Putamen (tissue), 1 donor: ENCODE data around the gene TPRG1.

Experiments used
- DNase-seq: peaks from one replicate; pipeline ENCODE4 v3.0.0-alpha.2; 2016; ENCODE audit warnings: low spot score

Gene TPRG1

DNA sequence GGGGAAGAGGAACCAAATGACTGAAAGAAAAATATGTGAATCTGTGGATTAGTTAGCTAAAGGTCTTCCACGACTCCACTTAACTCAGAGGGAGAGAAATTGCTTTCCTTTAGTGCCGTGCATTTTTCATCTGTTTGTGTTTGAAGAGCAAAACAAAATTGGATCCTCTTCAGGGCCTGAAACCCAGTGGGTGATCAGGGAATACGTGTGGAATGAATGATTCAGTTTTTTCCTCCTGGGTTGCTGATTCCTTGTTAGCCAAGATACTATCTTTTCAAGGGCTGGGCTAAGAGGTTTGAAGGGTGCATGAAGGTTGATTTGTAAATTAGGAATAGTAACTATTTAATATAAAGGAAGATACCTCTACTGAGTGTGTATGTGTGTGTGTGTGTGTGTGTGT is 61.0 kb downstream of the TPRG1 start:
- DNase-seq = no peak

DNA sequence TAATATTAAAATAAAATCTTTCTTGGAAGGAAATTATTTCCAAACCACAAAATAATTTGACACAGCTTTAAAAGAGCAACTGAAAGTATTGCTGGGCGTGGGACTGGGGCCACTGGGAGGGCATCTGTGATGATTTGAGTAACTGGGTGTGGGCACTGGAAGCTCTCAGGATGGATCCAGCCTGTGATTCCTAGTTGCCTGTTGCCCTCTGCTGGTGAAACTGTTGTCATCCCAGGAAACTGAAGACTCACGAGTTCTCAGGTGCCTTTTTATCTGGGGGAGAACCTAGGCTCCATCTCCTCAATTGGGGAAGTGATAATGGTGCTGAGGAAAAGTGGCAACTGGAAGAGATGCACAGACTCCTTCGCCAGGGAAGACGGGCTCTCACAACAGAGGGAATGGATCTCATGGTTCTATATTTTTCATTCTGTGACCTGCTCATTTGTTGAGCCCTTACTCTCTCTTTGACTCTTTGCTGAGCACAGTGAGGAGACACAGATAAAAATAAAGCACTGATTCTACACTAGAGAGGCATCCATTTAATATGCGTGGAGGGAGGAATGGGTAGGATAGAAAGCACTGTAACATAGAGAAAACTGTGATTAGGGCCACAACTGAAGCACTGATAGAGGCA is 61.6 kb downstream of the TPRG1 start:
- peak; percentile 15 for DNase-seq

DNA sequence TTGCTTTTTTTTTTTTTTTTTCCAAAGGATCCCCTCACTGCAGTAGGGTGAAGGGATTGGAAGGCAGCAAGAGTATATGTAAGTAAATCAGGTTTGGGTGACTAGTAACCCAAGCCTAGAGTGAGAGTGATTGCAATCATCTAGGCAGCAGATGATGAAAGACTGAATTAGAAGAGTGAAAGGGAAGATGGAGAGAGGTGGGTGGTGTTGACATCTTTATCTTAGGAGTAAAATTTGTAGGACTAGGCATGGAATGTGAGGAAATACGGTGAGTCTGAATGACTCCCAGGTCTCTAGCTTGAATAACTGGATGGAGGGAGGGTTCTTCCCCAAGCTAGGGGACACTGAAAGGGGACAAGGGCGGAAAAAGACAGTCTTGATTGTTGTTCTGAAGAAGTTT is 63.4 kb downstream of the TPRG1 start:
- DNase-seq = no peak

DNA sequence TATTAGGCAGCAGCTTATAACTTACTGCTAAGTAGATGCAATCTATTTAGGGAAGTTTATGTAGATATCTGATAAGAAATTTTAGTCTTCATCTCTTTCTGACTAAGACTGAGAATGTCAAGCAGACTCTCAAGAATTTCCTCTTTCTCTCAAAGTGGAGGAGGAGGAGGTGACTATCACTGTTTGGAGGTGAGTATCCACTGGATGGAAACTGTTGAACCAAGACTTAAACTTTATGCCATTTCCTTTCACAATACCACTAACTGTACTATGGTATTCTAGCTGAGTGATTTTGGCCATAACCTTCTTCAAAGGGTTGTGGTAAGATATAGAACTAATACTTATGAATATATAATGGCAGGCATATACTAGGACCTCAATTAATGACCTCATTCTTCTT is 64.6 kb downstream of the TPRG1 start:
- no peak for DNase-seq

DNA sequence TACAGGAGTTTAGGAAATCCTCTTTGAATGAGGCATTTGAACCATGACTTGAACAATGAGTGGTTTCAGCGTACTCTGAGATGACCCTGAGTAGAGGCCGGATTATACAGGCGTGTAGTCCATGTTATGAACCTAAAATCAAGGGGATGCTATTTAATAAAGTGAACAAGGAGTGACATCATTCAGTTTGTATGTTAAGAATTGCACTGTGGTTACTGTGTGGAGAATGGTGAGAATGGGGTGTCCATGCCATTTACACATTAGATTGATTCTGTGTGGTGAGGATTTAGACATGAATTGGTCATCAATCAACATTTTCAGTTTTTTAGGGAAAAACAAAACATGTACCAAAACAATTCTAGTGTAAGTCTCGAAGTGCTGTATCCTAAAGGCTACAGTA is 65.8 kb downstream of the TPRG1 start:
- no peak for DNase-seq

DNA sequence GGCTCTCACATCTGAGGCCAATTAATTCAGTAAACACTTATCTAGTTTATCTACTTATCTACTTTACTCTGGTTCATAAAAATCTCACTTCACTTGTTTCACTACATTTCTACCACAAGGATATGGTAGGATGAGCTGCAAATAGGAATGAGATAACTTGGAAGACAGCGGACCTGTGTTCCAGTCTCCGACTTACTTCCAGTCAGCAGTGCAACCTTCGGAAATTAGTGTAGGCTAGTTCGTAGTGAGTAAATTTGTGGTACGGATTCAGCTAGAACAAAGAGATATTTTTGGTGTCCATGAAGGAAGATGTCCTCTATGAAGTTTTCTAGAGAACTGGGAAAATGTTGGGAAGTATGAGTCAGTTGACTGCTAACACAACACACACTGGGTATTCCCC is 66.3 kb downstream of the TPRG1 start:
- no peak for DNase-seq

DNA sequence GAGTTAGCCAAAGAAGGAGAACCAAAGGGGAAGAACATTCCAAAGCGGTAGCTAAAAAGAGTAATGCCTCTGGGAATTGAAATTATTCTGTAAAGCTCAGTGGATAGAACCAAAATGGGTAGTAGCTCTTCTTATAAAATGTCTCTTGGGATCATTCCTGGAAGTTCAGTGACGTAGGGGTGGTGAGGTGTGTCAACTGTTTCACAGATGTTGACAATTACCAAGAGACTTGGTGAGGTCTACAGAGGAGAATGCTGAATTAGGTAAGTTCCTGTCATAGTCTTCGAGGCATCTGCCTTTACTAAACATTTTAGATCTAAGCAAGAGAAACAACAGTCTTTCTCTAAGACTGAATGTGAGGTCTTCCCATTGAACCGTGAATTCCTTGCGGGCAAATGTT is 67.8 kb downstream of the TPRG1 start:
- no peak for DNase-seq

DNA sequence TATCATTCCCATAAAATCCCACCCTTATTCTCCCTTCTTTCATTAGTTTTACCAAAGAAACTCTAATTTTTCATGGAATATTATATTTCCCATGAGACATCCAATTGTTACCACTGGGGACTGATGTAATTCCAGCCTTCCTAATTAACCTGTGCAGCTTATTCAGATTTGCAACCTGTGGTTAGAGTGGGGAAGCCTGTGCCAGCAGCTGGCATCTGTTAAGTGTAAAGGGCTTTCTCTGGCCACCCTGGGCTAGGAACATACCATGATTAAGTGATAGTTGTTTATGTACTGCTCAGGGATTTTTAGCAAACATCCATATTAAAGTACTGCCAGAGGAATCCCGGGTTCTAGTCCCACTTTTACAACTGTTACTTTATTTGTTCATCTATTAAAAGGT is 78.2 kb downstream of the TPRG1 start:
- no peak for DNase-seq

DNA sequence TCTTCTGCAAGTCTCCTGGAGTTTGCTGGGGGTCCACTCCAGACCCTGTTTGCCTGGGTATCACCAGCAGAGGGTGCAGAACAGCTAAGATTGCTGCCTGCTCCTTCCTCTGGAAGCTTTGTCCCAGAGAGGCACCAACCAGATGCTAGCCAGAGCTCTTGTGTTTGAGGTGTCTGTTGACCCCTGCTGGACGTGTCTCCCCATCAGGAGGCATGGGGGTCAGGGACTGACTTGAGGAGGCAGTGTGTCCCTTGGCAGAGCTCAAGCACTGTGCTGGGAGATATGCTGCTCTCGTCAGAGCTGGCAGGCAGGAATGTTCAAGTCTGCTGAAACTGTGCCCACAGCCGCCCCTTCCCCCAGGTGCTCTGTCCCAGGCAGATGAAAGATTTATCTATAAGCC is 86.5 kb downstream of the TPRG1 start:
- no peak for DNase-seq

DNA sequence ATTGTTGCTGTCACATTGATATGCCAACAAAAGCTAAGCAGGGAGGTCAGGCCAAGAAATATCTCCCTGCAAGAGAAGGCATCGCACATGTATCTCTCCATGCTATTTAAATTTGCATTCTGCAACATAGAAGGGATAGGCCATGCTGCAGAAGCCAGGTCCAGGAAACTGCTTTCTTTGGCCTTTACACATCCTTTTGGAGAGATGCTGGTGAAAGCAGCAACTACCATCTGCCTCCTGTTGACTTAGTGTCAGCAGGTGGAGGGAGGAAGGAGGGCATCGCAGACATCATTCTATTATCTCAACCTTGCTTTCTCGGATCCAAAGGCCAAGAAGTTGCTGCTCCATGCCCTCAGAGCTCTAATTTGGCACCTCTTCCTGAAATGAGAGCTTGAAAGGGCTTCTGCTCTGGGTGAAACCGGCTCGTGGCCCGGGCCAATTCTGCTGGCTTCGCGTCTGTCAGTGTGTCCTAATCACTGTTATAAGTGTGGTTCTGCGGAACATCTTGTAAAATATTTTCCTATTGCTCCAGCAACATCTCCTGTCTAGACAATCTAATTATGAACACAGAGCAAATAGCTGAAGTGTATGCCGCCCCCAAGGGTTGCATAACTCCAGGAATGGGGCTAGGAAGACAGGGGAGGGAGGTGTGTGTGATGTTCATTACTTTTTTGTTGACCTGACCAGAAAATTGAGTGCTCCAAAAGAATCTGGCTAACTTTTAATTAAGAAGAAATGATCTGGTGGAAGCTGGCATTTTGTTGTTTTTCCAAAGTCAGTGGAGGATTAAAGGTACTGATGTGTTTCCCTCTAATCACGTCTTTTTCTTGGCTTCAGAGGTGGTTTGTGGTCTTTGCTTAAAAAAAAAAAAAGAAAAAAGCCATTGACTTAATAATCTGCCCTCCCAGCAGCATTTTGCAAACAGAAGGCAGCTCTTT is 89.1 kb downstream of the TPRG1 start:
- DNase-seq = no peak

DNA sequence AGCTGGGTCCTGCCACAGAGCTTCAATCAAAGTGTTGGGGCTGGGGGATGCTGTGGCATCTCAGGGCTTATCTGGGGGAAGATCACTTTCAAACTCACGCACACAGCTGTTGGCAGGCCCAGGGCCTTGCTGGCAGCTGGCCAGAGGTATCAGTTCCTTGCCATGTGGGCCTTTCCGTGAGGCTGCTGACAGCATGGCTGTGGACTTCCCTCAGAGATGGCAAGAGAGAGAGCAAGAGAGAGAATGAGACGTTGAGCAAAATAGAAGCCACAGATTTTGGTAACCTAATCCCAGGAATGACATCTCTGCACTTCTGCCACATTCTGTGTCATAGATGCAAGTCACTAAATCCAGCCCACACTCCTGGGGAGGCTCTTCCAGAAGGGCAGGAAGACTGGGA is 91.0 kb downstream of the TPRG1 start:
- no peak for DNase-seq

DNA sequence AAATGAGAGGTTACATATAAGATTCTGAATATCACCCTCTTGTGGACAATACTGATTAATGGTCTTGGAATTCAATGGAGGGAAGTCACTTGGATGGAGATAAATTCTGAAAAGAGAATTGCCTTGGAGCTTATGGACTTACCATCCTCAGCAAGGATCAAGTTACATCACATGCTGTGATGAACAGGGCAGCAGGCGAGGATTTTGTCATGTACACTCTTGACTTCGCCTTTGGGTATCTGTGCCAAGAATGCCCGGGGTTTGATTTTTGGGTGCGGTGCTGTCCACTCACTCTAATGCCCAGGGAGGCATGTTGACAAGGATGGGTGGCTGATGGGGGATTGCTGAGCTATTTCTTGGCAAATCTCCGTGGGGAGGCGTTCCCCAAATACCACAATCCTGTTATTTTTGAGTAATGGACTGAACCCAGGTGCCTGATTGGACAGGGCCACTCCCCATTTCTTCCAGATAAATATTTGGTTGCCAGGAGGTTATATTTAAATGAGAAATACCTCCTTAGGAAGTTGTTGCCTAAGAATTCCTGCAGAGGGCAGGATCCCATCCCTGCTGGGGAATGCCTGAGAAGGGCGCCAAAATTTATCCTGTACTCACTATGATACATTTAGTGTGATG is 96.3 kb downstream of the TPRG1 start:
- no peak for DNase-seq

DNA sequence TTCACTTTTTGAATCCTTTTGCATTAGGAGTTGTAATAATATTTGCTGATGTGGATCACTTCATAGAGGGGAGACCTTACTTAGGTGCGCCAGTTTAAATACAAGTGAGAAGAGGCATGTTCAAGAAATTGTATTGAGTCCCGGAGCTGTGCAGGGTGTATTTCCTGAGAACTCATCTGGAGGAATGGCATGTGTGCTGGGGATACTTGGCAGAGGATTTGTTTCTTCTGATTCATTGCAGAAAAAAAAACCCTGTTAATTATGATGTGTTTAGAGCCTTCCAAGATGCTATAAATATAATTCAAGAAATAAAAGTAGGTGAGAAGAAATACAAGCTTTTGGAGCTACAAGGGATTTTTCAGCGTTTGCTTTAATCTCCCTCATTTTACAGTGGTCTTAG is 97.6 kb downstream of the TPRG1 start:
- no peak for DNase-seq

DNA sequence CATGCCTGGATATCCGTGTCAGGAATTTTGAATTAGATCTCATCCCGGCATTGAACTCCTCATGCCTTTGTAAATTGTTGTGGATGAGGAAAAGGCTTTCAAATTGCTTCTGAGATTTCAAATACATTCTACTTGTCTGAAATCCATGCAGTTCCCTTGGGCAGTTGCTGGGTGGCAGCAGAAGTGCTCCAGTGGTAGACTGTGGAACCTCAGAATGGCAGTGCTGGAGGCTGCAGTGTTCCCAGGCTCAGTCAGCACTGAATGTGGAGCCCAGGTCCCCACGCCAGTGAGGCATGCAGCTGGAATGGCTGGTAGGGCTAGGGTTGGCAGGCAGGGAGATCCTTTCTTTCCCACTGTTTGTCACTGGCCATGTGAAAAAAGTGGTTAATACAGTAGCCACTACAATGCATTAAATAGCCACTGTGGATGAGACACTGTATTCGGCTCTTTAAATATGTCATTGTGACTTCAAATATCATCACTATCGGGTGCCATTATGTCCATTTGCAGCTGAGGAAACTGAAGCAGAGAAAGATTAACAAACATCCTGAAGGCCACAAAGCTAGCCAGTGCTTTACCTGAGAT is 98.6 kb downstream of the TPRG1 start:
- peak; percentile 16 for DNase-seq

DNA sequence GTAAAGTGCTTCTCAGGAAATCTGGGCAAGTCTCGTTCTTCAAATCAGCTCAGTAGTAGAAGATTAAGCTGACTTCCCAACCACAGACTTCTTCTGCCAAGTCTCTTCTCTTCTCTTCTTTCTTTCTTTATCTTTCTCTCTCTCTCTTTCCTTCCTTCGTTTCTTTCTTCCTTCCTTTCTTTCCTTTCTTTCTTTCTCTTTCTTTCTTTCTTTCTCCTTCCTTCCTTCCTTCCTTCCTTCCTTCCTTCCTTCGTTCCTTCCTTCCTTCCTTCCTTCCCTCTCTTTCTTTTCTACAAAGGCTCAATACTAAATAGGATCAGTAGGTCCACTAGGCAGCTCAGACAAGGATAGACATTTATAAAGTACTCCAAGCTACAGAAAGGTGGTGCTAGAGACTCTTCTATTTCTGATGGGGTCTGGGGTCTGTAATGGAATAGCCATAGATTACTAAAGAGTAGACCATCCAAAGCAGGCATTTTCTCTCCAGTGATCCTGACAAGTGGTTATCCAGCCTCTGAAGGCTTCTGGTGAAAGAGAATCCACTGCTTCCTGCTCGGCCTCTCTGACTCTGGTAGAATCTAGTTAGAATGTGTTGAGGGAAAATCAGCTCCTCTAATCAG is 100.8 kb downstream of the TPRG1 start:
- DNase-seq = no peak

DNA sequence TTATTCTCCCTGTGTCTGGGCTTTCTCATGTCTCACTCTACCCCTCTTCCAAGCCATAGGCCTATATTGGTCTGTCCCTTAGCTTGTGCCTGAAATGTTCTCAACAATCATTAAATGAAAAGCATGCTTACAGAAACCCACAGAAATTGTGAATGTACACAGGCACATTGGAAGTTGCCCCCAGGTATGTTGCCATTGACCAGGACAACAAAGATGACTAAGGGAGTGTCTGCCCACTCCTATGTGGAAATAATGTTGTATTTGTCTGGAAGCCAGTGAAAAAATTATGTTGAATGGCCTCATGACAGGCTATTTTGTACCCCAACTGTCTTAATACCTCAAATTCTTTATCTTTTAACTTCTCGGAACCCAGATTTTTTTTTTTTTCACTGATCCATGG is 102.0 kb downstream of the TPRG1 start:
- no peak for DNase-seq

DNA sequence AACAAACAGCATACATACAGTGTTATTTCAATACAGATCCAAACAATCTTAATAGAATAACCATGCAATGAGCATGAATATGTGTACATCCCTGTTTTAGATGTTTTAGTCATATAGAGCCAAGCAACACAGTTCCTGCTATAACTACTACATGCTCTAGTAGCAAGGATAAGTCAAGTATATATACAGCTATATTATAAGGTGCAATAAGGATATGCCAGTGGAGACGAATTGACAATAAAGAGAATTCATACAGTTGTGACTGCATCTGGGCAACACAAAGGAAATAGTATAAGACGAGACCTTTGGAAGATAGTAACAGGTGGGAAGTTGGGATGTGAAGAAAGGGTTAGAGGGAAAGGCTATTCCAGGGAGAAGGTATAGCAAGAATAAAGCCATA is 103.4 kb downstream of the TPRG1 start:
- no peak for DNase-seq

DNA sequence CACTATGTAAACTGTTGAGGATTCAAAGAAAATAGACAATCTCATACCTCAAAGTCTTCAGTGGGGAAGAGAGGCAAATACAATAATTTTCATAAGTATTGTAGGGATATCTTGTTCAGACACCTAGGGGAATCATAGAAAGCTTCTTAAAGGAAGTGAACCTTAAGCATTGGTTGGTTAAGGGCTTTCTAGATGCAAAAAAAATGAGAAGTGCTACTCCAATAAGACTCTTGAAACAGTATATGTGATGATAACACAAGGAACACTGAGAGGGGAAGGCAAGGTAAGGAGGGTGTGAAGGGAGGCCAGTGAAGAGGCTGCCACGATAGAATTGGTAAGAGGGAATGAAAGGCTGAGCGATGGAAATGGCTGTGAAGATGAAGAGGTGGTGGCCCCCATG is 104.1 kb downstream of the TPRG1 start:
- no peak for DNase-seq

DNA sequence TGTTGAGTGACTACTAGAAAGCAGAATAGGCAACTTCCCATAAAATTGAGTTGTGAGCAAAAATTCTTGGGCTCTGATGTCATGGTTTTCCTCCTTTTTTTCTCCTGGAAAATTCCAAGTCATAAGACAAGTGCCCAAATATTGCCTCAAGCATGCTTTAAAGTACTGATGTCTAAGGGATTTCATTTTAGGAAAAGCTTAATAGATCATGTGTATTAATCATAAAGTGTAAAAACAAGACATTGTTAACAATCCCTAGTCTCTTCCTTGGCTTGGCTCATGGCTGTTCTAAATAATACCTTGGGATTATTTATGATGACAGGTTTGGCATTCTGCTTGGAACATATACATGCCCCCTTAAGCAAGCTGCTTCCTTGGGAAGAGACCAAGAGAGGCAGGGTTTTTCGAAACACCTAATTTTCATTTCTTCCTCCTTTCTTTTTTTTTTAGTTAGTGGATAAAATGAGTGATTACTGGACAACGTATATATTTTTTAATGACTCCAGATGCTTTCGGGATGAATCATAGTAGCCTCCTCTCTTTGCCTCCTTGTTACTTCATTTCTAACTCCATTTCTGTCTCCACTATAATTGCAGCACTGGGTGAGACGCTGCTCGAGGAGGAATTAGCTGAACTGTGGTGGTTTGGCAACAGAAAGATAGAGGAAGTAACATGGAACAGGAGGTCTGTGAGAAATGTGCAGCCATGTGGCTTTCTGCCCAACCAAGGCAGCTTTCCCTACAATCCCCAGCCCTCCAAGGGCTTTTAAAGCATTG is 104.9 kb downstream of the TPRG1 start:
- DNase-seq = no peak

DNA sequence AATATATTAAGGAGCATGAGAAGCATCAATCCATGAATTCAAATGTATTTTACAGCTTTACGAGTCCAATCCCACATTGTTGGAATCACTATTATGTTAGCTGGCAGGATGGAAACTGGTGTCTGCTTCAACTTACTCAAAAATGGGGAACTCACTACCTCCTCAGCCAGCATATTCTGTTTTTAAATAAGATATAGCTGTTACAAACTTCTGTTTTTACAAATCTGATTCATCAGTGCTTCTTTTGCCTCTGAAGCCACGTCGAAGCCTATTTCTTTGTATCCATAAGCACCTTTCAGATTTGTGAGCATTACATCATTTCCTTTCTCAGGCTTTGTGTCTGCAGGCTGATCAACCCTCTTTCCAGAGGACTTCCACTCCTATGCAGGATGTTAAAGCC is 105.9 kb downstream of the TPRG1 start:
- DNase-seq = no peak

DNA sequence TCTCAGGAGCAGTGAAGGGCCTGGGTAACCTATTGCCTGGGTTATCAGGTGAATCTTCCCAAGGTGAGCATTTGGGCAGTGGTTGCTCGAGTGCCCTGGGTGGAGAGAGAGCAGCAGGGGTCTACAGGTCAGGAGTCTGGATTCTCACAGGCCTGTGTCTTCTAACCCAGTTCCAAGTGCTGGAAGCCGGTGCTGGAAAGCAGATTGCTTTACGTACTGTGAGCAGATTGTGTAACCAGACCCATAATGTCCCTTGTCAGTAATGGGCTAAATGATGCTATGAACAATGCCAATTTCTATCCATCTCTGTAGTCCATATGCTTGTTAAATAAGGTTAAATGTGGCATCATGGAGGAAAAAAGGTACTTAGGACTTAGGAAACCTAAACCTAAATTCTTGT is 106.5 kb downstream of the TPRG1 start:
- DNase-seq = no peak

DNA sequence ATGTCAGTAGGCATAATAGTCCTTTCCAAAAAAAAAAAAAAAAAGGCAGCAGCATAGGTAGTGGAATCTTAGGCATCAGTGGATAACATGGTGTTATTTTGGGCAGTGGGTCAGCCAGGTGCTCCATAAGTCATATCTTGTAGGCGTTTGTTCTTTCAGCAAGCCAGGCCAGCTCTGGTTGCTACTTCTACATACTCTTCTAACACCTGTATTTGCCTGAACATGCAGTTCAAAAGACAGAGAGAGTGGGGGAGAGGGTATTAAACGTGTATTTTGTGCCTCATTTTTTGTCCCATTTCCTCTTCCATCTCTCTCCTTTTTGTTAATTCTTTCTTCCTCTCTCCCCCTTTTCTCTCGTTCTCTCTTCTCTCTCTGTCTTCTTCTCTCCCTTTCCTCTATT is 110.4 kb downstream of the TPRG1 start:
- DNase-seq = no peak
